AG09309 (cell line): ENCODE measurements around the gene ACAP3.

ENCODE experiments used
- DNase-seq: peaks from one replicate; pipeline ENCODE4 v3.0.0-alpha.2; 2010; ENCODE audit warnings: low read depth
- H3K4me3 ChIP-seq: 2 replicates; pipeline ENCODE4 v1.5.1; 2011; ENCODE audit warnings: mild to moderate bottlenecking, low read depth, low read length, moderate library complexity; ENCODE audit not compliant: control insufficient read depth
- TF ChIP-seq, protein P1 (sequence below): IDR thresholded peaks from 2 replicates; pipeline ENCODE4 v1.5.1; 2011; ENCODE audit warnings: mild to moderate bottlenecking, low read depth, low read length, inconsistent platforms; ENCODE audit not compliant: insufficient read depth, control insufficient read depth; ENCODE audit errors: missing control alignments

Gene ACAP3

DNA sequence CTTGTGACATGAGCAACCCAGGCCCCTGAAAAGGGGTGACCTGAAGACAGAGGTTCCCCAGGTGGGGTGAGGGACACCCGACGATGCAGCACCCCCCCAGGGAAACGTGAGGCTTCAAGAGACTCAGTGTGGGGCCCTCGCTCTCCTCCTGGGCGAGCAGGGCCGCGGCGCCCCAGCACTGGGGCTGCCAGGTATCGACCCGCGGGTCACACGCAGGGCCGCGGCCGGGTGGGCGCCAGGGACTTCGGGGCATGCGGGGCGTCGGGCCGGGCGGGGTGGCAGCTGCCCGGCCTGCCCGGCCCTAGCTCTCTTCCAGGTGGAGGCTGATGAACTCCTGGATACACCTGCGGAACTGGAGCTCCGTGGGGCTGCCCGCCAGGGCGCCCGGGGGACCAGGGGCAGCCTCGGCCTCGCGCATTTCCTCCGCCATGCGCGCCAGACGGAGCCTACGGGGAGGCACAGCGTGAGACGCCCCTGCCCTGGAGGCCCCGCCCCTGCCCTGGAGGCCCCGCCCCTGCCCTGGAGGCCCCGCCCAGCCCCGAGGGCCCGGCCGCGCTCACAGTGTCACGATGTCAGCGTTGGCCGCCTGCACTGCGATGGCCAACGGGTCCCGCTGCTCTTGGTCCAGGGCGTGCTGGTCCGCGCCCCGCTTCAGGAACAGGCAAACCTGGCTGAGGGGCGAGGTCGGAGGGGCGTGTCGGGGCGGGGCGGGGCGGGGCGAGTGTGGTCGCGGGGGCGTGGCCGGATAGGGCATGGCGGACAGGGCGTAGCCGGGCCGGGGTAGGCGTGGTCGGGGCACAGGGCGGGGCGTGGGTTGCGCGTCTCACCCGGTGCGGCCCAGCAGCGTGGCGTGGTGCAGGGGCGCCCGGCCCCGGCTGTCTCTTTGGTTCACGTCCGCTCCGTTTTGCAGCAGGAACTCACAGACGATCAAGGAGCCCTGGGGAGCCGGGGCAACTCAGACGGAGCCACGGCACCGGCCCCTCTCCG, 14.2 kb downstream of the ACAP3 start:
- H3K4me3 ChIP-seq: no peak overlapping the region
- TF ChIP-seq, protein P1, sequence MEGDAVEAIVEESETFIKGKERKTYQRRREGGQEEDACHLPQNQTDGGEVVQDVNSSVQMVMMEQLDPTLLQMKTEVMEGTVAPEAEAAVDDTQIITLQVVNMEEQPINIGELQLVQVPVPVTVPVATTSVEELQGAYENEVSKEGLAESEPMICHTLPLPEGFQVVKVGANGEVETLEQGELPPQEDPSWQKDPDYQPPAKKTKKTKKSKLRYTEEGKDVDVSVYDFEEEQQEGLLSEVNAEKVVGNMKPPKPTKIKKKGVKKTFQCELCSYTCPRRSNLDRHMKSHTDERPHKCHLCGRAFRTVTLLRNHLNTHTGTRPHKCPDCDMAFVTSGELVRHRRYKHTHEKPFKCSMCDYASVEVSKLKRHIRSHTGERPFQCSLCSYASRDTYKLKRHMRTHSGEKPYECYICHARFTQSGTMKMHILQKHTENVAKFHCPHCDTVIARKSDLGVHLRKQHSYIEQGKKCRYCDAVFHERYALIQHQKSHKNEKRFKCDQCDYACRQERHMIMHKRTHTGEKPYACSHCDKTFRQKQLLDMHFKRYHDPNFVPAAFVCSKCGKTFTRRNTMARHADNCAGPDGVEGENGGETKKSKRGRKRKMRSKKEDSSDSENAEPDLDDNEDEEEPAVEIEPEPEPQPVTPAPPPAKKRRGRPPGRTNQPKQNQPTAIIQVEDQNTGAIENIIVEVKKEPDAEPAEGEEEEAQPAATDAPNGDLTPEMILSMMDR: no peak
- DNase-seq: no peak

- no peak for DNase-seq
- TF ChIP-seq, protein P1: no peak
- H3K4me3 ChIP-seq: no peak overlapping the region
These were observed 14.9 kb downstream of the ACAP3 start for GRCh38 chr1:1292851-1293250.

DNA sequence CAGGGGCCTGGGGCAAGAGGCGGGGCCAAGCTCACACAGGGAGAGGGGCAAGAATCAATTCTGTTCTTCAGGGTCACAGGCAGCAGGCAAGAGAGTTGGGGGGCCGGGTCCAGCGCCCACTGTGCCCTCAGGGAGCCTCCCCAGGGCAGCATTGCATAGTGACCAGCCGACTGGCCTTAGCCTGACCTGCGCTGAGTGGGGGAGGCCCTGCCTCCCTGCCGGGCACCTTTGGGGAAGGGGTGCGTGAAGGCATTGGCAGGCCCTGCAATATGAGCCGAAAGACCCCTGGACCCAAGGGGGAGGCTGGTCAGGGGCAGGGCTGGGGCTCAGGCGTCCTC, 15.3 kb downstream of the ACAP3 start:
- no peak for DNase-seq
- H3K4me3 ChIP-seq: no peak overlapping the region
- TF ChIP-seq, protein P1: no peak

GRCh38 chr1:1291548-1292441, 15.9 kb downstream of the ACAP3 start:
- TF ChIP-seq, protein P1: peak; percentile 38
- no peak for DNase-seq
- no peak overlapping the region for H3K4me3 ChIP-seq

DNA sequence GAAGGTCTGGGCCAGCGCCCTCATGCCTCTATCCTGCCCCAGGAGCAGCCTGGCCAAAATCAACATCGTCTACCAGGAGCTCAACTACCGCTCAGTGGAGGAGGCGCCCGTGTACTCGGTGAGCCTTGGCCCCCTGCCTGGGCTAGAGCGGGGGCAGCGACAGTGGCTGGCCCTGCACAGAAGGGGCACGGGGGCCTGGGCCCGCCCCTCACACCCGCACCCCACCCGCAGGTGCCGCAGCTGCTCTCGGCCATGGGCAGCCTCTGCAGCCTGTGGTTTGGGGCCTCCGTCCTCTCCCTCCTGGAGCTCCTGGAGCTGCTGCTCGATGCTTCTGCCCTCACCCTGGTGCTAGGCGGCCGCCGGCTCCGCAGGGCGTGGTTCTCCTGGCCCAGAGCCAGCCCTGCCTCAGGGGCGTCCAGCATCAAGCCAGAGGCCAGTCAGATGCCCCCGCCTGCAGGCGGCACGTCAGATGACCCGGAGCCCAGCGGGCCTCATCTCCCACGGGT, 16.7 kb downstream of the ACAP3 start:
- no peak for DNase-seq
- H3K4me3 ChIP-seq: no peak overlapping the region
- TF ChIP-seq, protein P1: no peak

- no peak for DNase-seq
- H3K4me3 ChIP-seq: no peak overlapping the region
- TF ChIP-seq, protein P1: peak; percentile 33
These were observed 17.4 kb downstream of the ACAP3 start for GRCh38 chr1:1290238-1290731.
